K562 (cell line): ENCODE data around the gene TENT4B. TPM values are rescaled to one million over a fixed set of nuclear protein-coding genes. Genes with fewer than 3 reads are reported as not detected.

Source experiments
- COPS2 ChIP-seq: fragments of 450-650 bp; conservative IDR thresholded peaks from 2 replicates; pipeline ENCODE4 v1.6.1; 2016; ENCODE audit warnings: mild to moderate bottlenecking, moderate library complexity
- CREB1 ChIP-seq, 2 experiments: sonication (generic) in 1 of 2; formaldehyde crosslinking in 1 of 2; IDR thresholded peaks; 2 replicates each; pipeline versions ENCODE4 v1.6.1 to v1.8.0; 2012 to 2022; ENCODE audit warnings: inconsistent platforms in 1 of 2, mild to moderate bottlenecking in 1 of 2, missing genetic modification reagents in 1 of 2, moderate library complexity in 1 of 2
- CTBP1 ChIP-seq: fragments of 450-650 bp; IDR thresholded peaks from 2 replicates; pipeline ENCODE4 v1.6.1; 2016; ENCODE audit warnings: borderline replicate concordance
- ELF1 ChIP-seq: fragments of 200-800 bp; sonication (Bioruptor generic); IDR thresholded peaks from 2 replicates; pipeline ENCODE4 v1.6.1; 2016; ENCODE audit warnings: missing genetic modification characterization, missing compliant biosample characterization
- KAT2B ChIP-seq: IDR thresholded peaks from one replicate; pipeline ENCODE4 v1.6.1; 2012; ENCODE audit warnings: low read depth, mild to moderate bottlenecking, control low read depth, inconsistent platforms, low read length, moderate library complexity
- NUFIP1 ChIP-seq: fragments of 450-650 bp; IDR thresholded peaks from 2 replicates; pipeline ENCODE4 v1.6.1; 2018; ENCODE audit not compliant: partially characterized antibody
- PTBP1 ChIP-seq: fragments of 200-400 bp; formaldehyde crosslinking; IDR thresholded peaks from 2 replicates; pipeline ENCODE4 v1.6.1; 2017; ENCODE audit warnings: low read depth, low read length
- RBM22 ChIP-seq: fragments of 200-400 bp; formaldehyde crosslinking; IDR thresholded peaks from 2 replicates; pipeline ENCODE4 v1.6.1; 2018; ENCODE audit warnings: low read length, low read depth; ENCODE audit not compliant: poor library complexity, severe bottlenecking
- RBM25 ChIP-seq: fragments of 200-400 bp; formaldehyde crosslinking; IDR thresholded peaks from 2 replicates; pipeline ENCODE4 v1.6.1; 2018; ENCODE audit warnings: low read length, low read depth, moderate library complexity; ENCODE audit not compliant: severe bottlenecking
- SMAD2 ChIP-seq: fragments of 150-350 bp; IDR thresholded peaks from 2 replicates; pipeline ENCODE4 v1.6.1; 2014; ENCODE audit warnings: low read depth, mild to moderate bottlenecking, low read length
- SMARCB1 ChIP-seq: IDR thresholded peaks from 2 replicates; pipeline ENCODE4 v1.6.1; 2011; ENCODE audit warnings: improper control_type of control experiment, low read depth; ENCODE audit not compliant: insufficient read length
- TCF3 ChIP-seq: sonication (generic); formaldehyde crosslinking; IDR thresholded peaks from 2 replicates; pipeline ENCODE4 v1.4.0; 2020; ENCODE audit warnings: mild to moderate bottlenecking, missing genetic modification reagents
- ZNF347 ChIP-seq: fragments of 450-650 bp; formaldehyde crosslinking; IDR thresholded peaks from 2 replicates; pipeline ENCODE4 v1.4.0; 2020; ENCODE audit warnings: low read depth, mild to moderate bottlenecking, moderate library complexity
- ZNF507 ChIP-seq: conservative IDR thresholded peaks from 2 replicates; pipeline ENCODE4 v1.6.1; 2017; ENCODE audit warnings: missing genetic modification characterization, missing compliant biosample characterization
- ZNF583 ChIP-seq: fragments of 250-450 bp; sonication (Bioruptor Pico); IDR thresholded peaks from 2 replicates; pipeline ENCODE4 v1.4.0; 2020
- polyA plus RNA-seq, 8 experiments: library from polyadenylated mRNA; depleted of rRNA in 4 of 8; stranded (reverse) in 5 of 8; unstranded in 3 of 8; fragments of >200 nt; fragmentation: Nextera tagmentation in 2 of 8; fragmentation: Illumina TruSeq in 1 of 8; extraction: Ambion mirVana in 2 of 8; extraction: Trizol in 1 of 8; gene quantifications; 2 replicates each; pipeline versions ENCODE4 v1.2.1 to v1.2.3, GENCODE V29; 2011 to 2014; ENCODE audit warnings: inconsistent platforms in 1 of 8, missing spikeins in 1 of 8
- total RNA-seq, 7 experiments: library from RNA; depleted of rRNA in 6 of 7; stranded (reverse); fragments of >200 nt in 6 of 7; fragmentation: Illumina TruSeq in 2 of 7; extraction: Trizol in 2 of 7; gene quantifications; 2 replicates each; pipeline versions ENCODE4 v1.2.1 to v1.2.3, GENCODE V29; 2011 to 2021; ENCODE audit warnings: low replicate concordance in 1 of 7
- TF ChIP-seq, protein P1 (sequence below): sonication (generic); formaldehyde crosslinking; IDR thresholded peaks from 2 replicates; pipeline ENCODE4 v1.8.1; 2023; ENCODE audit warnings: mild to moderate bottlenecking, missing genetic modification reagents
- TF ChIP-seq, protein P2 (sequence below): sonication (generic); formaldehyde crosslinking; IDR thresholded peaks from 2 replicates; pipeline ENCODE4 v1.8.1; 2023; ENCODE audit warnings: missing genetic modification reagents, mild to moderate bottlenecking, borderline replicate concordance

TENT4B gene
- total and polyA plus RNA-seq, 9 of the 15 experiments (the other 6 are each of a cell fraction or from before 2014, with no cell fraction given): 5.2 to 8.4 (median 7.0) TPM

DNA sequence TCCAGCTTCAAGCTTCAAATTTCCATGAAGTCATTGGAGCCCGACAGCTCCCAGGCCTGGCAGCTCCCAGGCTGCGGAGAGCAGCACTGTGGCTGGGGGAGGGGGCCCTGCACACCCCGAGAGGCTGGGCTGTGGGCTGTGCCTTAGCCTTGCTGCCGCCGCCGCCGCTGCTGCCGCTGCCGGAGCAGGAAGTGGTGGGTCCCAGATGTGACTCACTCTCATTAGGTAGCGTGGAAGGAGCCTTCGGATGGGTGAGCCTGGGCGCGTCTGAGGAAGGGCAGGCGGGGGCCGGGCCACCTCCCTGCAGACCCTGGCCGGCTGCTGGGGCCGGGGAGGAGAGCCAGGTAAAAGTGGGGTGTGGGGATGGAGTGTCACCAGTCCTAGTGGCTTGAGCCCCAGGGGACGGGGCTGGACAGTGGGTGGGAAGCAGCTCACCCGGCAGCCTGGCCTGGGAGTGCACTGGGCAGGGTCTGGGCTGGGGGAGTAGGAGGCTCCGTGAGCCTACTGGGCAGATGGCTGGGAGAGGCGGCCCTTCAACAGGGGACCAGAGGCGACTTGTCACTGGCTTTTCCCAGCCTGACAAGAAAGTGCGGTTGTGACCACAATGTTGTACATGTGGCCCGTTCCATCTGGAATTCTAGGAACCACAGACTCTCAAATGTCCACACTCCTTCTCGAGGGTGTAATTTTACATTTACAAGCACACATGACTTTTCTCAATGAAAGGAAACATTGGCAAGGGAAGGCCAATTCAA, 113.4 kb downstream of the TENT4B start, which contains the start of gene ADCY7 (continued):
- TF ChIP-seq SMARCB1 (no peak), ZNF507 (tag) (no peak), PTBP1 (no peak), CTBP1 (peak; percentile 77), RBM22 (no peak), CREB1 (IDR thresholded peaks at IDR 0.05) (no peak), CREB1 (CRISPR knock-in tag; IDR thresholded peaks at IDR 0.05) (peak; percentile 38; the same call in 1 of the 2 replicates), TCF3 (CRISPR knock-in tag) (peak; percentile 26), RBM25 (no peak), NUFIP1 (no peak), ELF1 (tag) (peak; percentile 64; the same call in 1 of the 2 replicates), ZNF347 (CRISPR knock-in tag) (no peak), KAT2B (no peak), COPS2 (no peak), ZNF583 (CRISPR knock-in tag) (no peak), SMAD2 (no peak)
- TF ChIP-seq, protein P1, sequence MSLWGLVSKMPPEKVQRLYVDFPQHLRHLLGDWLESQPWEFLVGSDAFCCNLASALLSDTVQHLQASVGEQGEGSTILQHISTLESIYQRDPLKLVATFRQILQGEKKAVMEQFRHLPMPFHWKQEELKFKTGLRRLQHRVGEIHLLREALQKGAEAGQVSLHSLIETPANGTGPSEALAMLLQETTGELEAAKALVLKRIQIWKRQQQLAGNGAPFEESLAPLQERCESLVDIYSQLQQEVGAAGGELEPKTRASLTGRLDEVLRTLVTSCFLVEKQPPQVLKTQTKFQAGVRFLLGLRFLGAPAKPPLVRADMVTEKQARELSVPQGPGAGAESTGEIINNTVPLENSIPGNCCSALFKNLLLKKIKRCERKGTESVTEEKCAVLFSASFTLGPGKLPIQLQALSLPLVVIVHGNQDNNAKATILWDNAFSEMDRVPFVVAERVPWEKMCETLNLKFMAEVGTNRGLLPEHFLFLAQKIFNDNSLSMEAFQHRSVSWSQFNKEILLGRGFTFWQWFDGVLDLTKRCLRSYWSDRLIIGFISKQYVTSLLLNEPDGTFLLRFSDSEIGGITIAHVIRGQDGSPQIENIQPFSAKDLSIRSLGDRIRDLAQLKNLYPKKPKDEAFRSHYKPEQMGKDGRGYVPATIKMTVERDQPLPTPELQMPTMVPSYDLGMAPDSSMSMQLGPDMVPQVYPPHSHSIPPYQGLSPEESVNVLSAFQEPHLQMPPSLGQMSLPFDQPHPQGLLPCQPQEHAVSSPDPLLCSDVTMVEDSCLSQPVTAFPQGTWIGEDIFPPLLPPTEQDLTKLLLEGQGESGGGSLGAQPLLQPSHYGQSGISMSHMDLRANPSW: no peak
- TF ChIP-seq, protein P2, sequence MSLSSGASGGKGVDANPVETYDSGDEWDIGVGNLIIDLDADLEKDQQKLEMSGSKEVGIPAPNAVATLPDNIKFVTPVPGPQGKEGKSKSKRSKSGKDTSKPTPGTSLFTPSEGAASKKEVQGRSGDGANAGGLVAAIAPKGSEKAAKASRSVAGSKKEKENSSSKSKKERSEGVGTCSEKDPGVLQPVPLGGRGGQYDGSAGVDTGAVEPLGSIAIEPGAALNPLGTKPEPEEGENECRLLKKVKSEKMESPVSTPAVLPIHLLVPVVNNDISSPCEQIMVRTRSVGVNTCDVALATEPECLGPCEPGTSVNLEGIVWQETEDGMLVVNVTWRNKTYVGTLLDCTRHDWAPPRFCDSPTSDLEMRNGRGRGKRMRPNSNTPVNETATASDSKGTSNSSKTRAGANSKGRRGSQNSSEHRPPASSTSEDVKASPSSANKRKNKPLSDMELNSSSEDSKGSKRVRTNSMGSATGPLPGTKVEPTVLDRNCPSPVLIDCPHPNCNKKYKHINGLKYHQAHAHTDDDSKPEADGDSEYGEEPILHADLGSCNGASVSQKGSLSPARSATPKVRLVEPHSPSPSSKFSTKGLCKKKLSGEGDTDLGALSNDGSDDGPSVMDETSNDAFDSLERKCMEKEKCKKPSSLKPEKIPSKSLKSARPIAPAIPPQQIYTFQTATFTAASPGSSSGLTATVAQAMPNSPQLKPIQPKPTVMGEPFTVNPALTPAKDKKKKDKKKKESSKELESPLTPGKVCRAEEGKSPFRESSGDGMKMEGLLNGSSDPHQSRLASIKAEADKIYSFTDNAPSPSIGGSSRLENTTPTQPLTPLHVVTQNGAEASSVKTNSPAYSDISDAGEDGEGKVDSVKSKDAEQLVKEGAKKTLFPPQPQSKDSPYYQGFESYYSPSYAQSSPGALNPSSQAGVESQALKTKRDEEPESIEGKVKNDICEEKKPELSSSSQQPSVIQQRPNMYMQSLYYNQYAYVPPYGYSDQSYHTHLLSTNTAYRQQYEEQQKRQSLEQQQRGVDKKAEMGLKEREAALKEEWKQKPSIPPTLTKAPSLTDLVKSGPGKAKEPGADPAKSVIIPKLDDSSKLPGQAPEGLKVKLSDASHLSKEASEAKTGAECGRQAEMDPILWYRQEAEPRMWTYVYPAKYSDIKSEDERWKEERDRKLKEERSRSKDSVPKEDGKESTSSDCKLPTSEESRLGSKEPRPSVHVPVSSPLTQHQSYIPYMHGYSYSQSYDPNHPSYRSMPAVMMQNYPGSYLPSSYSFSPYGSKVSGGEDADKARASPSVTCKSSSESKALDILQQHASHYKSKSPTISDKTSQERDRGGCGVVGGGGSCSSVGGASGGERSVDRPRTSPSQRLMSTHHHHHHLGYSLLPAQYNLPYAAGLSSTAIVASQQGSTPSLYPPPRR (CRISPR knock-in tag): no peak
